ENCODE measurements around the gene RAB25.
"Not testable (repeated sequence)": the region's sequence is repeated elsewhere in the genome, so short reads cannot be mapped to it uniquely, and the experiment has no call there.

Gene RAB25

GRCh38 chr1:156060937-156061636 lies at the start of gene RAB25:
TSS of gene RAB25 (plus strand) at chr1:156061160. CDS start at chr1:156061401, 241 bp downstream.
- no peak for DNase-seq (ENCODE audit: low read depth)

- no peak for DNase-seq (ENCODE audit: low read depth)
Measured at GRCh38 chr1:156012051-156012817, 48.7 kb upstream of the RAB25 start.

- DNase-seq (ENCODE audit: low read depth): no peak
Measured at GRCh38 chr1:156014829-156015228, 46.1 kb upstream of the RAB25 start.

- no peak for DNase-seq (ENCODE audit: low read depth)
Measured at GRCh38 chr1:156019946-156020292, 41.0 kb upstream of the RAB25 start.

DNA sequence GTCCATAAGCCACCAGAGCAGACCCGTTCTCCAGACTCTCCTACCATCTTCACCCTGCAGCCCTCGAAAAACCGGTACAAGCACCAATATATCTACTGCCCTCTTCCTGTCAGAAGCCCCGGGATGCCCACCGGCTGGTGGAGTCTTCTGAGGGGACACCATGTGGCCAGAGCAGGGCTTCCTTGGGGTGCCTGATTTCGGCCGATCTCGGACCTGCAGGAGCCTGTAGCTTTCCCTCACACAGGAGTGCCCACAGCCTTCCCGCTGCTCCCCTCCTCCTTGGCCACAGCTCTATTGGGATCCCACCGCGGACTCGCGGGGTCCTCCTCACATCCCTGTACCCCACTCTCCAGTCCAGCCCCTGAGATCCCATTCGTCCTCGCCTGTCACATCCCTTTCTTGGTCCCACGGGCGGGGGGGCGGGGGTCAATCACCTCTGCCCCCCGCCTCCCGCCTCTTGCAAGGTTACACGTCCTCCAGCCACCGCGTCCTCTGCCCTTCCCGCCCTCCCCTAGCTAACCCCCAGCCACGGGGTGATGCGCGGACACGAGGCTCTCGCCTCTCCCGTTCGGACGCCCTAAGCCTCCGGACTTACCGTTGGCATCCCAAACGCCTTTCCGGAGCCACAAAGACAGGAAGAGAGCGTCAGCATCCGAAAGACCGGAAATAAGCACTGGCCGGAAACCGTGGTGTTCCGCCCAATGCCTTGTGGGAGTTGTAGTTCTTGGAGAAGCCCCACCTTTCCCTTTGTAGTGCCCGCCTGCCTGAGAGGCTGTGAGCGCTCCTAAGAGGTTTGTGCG lies 40.5 kb upstream of the RAB25 start, which contains the start of gene SSR2:
Gene SSR2 (minus strand): TSS at position 659 of the 800 bp plus-strand sequence. CDS start 784 bp downstream, outside the sequence.
- peak; percentile 89 for DNase-seq (ENCODE audit: low read depth)

DNA sequence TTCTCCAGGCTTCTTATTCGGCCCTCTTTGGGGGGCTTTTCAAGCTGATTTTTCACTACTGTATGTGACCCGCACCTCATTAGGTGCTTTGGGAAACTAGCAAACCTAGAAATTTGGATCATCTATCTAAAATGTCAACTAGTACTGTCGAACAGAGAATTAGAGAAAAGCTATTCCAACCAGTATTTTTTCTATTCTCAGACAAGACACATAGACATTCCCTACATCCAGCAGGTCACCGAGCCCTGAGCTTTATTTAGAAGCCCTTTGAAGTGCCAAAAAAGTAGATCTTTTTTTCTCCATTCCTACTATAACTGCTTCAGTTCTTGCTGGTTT lies 39.9 kb upstream of the RAB25 start:
- no peak for DNase-seq (ENCODE audit: low read depth)

DNA sequence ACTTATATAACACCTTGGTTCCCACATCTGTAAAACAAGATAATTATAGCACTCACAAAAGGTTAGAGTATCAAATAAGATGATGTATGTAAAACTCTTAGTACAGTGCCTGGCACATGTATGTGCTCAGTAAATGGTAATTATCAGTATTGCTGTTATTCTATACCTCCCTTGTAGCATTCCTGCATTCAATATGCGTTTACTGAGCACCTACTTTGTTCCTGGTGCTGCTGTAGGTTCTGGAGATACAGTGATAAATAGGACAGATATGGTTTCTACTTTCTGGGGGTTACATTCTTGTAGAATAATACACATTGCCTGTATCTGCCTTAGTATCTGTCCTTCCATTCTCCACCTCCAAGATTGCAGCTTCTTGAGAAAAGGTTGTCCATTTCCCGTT lies 39.0 kb upstream of the RAB25 start:
- no peak for DNase-seq (ENCODE audit: low read depth)

GRCh38 chr1:156024801-156025200 lies 36.2 kb upstream of the RAB25 start:
- no peak for DNase-seq (ENCODE audit: low read depth)

DNA sequence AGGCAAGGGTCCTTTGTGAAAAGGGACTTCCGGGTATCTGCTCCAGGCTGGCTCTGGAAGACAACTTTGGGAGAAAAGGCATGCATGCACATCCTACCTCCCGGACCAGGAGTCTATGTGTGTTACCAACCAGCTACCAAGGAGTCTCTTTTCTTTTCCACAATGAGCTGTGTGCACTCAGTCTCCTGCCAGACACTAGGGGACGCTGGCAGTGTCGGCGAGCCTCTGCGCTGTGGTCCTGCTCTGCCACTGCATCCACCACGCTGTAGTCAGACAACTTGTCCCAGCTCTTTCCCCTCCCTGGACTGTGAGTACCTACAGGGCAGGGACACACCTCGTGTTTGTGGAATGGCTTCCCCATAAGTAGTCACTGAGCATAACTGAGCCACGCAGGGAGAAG lies 35.1 kb upstream of the RAB25 start:
- DNase-seq (ENCODE audit: low read depth): peak; percentile 14

- DNase-seq (ENCODE audit: low read depth): no peak
Measured at GRCh38 chr1:156026588-156026987, 34.4 kb upstream of the RAB25 start.

- DNase-seq (ENCODE audit: low read depth): no peak
Measured at GRCh38 chr1:156033011-156033410, 27.9 kb upstream of the RAB25 start.

- DNase-seq (ENCODE audit: low read depth): not testable (repeated sequence)
Measured at GRCh38 chr1:156034991-156035390, 26.0 kb upstream of the RAB25 start.

DNA sequence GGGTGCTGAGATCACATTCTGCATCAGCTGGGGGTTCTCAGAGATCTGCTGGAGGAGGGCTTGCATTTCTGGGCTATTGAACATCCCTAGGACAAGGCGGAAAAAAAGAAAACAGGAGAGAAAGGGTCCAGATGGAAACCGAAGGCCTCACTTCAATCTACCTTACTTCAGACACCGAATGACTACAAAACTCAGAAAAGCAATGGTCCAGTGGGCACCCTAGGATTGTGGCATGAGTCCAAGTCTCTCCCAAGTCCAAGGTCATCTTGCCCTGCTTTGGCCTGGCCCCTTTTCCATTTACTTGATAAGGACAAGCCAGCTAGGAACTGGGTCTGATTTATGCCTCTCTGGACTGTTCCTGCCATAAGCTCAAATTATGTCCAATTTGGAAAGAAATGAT lies 18.1 kb upstream of the RAB25 start:
- no peak for DNase-seq (ENCODE audit: low read depth)

GRCh38 chr1:156045076-156045475 lies 15.9 kb upstream of the RAB25 start:
- no peak for DNase-seq (ENCODE audit: low read depth)

DNA sequence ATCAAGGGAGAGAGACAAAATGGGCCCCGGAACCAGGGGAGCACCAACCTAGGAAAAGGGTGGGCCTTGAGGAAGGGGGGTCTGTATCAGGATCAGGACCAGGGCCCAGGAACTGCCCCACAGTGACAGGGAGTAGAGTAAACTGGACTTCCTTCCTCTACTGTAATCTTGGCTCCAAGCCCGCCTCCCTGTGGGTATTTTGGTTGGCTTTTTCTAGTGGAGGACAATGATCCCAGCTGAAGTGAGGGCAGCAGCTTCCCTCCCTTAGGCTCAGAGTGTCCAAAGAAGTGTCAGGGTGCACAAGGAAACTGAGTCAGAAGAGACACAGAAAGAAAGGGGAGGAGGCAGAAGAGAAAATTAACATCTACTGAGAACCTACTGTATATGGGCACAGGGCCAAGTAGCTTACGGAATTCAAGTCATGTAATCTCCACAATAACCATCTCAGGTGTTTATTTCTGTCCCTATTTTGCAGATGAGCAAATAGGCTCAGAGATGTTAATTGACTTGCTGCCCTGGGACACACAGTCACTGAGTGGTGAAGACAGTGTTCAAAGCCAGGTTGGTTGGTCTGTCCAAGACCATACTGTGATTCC lies 12.2 kb upstream of the RAB25 start:
- no peak for DNase-seq (ENCODE audit: low read depth)

GRCh38 chr1:156050376-156050775 lies 10.6 kb upstream of the RAB25 start:
- no peak for DNase-seq (ENCODE audit: low read depth)

DNA sequence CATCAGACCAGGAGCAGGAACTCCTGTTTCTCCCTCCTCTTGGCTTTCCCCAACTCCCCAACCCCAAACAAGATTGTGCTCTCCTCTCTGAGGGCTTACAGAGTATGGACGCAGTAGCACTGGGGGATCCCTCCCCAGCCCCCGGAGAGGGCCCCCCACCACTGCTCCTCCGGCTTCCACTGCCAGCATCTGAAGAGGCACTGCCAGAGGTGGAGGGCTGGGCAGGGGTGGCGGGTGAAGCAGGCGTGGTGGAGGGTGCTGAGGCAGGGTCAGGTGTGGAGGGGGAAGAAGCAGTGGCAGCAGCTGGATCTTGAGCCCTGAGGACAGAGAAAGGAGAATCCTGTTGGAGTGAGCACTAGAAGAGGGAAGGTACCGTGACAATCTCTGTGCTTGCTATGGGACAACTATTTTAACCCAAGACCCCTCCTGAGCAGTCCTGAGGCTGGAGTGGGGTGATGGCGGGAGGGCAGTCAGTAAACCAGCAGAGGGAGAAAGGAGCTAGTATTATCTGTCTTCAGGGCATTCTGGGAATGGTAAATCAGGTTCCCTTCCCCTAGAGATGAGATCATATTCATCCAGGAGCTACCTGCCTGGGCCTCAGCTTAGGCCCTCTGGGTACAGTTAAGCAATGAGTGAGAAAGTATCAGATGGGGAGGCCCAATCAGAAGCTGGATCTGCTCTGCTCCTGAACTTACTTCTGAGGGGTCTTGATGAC lies 9.8 kb upstream of the RAB25 start:
- DNase-seq (ENCODE audit: low read depth): no peak

- peak; percentile 53 for DNase-seq (ENCODE audit: low read depth)
Measured at GRCh38 chr1:156052862-156053767, 7.8 kb upstream of the RAB25 start.

GRCh38 chr1:156053768-156054499 lies 7.0 kb upstream of the RAB25 start, which contains the start of gene UBQLN4:
TSS of gene UBQLN4 (minus strand) at chr1:156053798. CDS start at chr1:156053701, 97 bp downstream.
- peak; percentile 72 for DNase-seq (ENCODE audit: low read depth)
